ENCODE results near the gene HDAC4. TPM values are rescaled to one million over a fixed set of nuclear protein-coding genes. Genes with fewer than 3 reads are reported as not detected.

HDAC4 gene
- total and polyA plus RNA-seq, 2 of the 8 experiments (the other 6 are each of a cell fraction or from before 2014, with no cell fraction given) = 15.4 to 31.5 TPM

- Histone ChIP-seq H4K8ac (ENCODE audit: extremely low read depth, insufficient read depth, low read length) (no peak overlapping the region), H3K79me2 (ENCODE audit: control insufficient read depth in 1 of 2, insufficient read depth in 2 of 2, low read length in 2 of 2) (no peaks in the 10 kb centered on the region), H3K4ac (replicated peaks; ENCODE audit: insufficient read length, low read depth, low read length) (no peak overlapping the region), H3K79me1 (ENCODE audit: low read depth, low read length) (no peaks in the 10 kb centered on the region; the same call in 1 of the 2 replicates), H3K56ac (replicated peaks; ENCODE audit: insufficient read length, low read depth, low read length) (no peak overlapping the region), H4K91ac (replicated peaks; ENCODE audit: insufficient read length, low read length) (no peak overlapping the region), H3K36me3 (ENCODE audit: control insufficient read depth in 2 of 4, insufficient read depth in 4 of 4, low read length in 3 of 4) (0 out of 8 replicates have a peak, but pooled peaks cover 0 to 4% (median 0%) of the 10 kb centered on the region in 4 experiments), H2BK20ac (ENCODE audit: low read length) (no peak overlapping the region), H3K4me3 (ENCODE audit: extremely low read depth in 1 of 4, insufficient read depth in 2 of 4, low read depth in 3 of 4, low read length in 4 of 4) (no peak overlapping the region), H3K14ac (ENCODE audit: insufficient read length) (no peak overlapping the region), H2BK5ac (ENCODE audit: low read depth, low read length) (no peak overlapping the region), H3K27ac (ENCODE audit: low read depth, low read length) (no peak overlapping the region), H4K20me1 (replicated peaks in 1 of 2; ENCODE audit: control insufficient read depth in 1 of 2, insufficient read depth in 2 of 2, low read length in 2 of 2) (peaks cover 0 to 7% of the 10 kb centered on the region in 2 experiments), H3K27me3 (replicated peaks in 1 of 4; ENCODE audit: control insufficient read depth in 3 of 4, extremely low read depth in 1 of 4, insufficient read depth in 3 of 4, low read length in 3 of 4) (no peaks in the 10 kb centered on the region), H3K23me2 (ENCODE audit: low read depth, low read length) (peaks cover 3% of the 10 kb centered on the region; the same call in 1 of the 2 replicates), H3K4me2 (ENCODE audit: insufficient read depth in 1 of 2, low read depth in 2 of 2, low read length in 2 of 2) (no peak overlapping the region), H3K23ac (ENCODE audit: insufficient read length) (no peak overlapping the region), H2BK12ac (ENCODE audit: low read depth, low read length) (no peak overlapping the region), H3K9me3 (ENCODE audit: insufficient read depth in 2 of 2, low read depth in 1 of 2, low read length in 1 of 2) (no peaks in the 10 kb centered on the region), H4K5ac (ENCODE audit: insufficient read length, low read depth, low read length) (no peak overlapping the region), H2AK5ac (ENCODE audit: low read depth, low read length) (no peak overlapping the region), H3K9ac (replicated peaks in 1 of 4; ENCODE audit: extremely low read depth in 1 of 4, low read depth in 3 of 4, low read length in 3 of 4) (no peak overlapping the region), H2BK15ac (ENCODE audit: low read length) (no peak overlapping the region), H2BK120ac (replicated peaks; ENCODE audit: low read depth, low read length) (no peak overlapping the region), H2AFZ (ENCODE audit: low read length) (no peak overlapping the region), H3K4me1 (replicated peaks in 1 of 4; ENCODE audit: control insufficient read depth in 3 of 4, insufficient read depth in 4 of 4, low read length in 3 of 4) (no peaks in the 10 kb centered on the region), H3K18ac (ENCODE audit: extremely low read depth, low read length) (no peak overlapping the region)
- DNase-seq (ENCODE audit: low read depth in 1 of 2, low spot score in 2 of 2) (no peak), FAIRE-seq (no peak)
- ChIA-PET POLR2A (ENCODE audit: partially characterized antibody) (no interaction called here), CTCF (ENCODE audit: partially characterized antibody) (interaction anchor here (0.7 to 1.3 kb wide), 3 partner anchors 22 to 389 kb away, joined by 3 to 4 read pairs (median 3); no protein-coding TSS in a partner anchor)
- WGBS, 2 experiments (ENCODE audit: extremely low coverage in 1 of 2, insufficient coverage in 1 of 2, insufficient read length in 1 of 2, insufficient replicate concordance in 2 of 2, low coverage in 1 of 2, low lambda C conversion rate in 2 of 2, missing lambda C conversion rate in 1 of 2) = 95% methylated on average over 29 of the region's 29 CpGs; no CpG with 5 or more reads in 1 of the 2 experiments
- TF ChIP-seq TAF1 (IDR thresholded peaks at IDR 0.05; ENCODE audit: low read depth, low read length) (no peak), CBX8 (IDR thresholded peaks at IDR 0.05; ENCODE audit: borderline replicate concordance, low read depth, low read length) (no peak), RBBP5 (IDR thresholded peaks at IDR 0.05; ENCODE audit: borderline replicate concordance, low read depth, low read length) (no peak), GABPA (IDR thresholded peaks at IDR 0.05; ENCODE audit: borderline replicate concordance, insufficient read depth, low read length) (no peak), KDM4A (IDR thresholded peaks at IDR 0.05; ENCODE audit: low read depth, low read length, severe bottlenecking) (no peak), CBX5 (IDR thresholded peaks at IDR 0.05; ENCODE audit: low read depth, low read length) (no peak), SP4 (IDR thresholded peaks at IDR 0.05; ENCODE audit: low read length) (no peak), KDM1A (IDR thresholded peaks at IDR 0.05; ENCODE audit: borderline replicate concordance, low read length) (no peak), BCL11A (IDR thresholded peaks at IDR 0.05; ENCODE audit: low read depth in 2 of 2, low read length in 2 of 2) (no peak), USF2 (IDR thresholded peaks at IDR 0.05; ENCODE audit: low read length) (no peak)
- TF ChIP-seq, protein P1, sequence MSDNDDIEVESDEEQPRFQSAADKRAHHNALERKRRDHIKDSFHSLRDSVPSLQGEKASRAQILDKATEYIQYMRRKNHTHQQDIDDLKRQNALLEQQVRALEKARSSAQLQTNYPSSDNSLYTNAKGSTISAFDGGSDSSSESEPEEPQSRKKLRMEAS (IDR thresholded peaks at IDR 0.05) = no peak
These were observed 315.4 kb downstream of the HDAC4 start for GRCh38 chr2:239085201-239085992.

Measured in H1 (cell line).